Activated effector memory CD4-positive, alpha-beta T cell treated with Interleukin-2 at 50 U/mL for 16 hours (primary cell): ENCODE measurements around the gene CACHD1.
"Not testable (repeated sequence)": the region's sequence is repeated elsewhere in the genome, so short reads cannot be mapped to it uniquely, and the experiment has no call there.

Experiments
- DNase-seq: peaks from one replicate; pipeline ENCODE4 v3.0.0-alpha.2; 2020

The CACHD1 gene

GRCh38 chr1:64599242-64599641, 129.3 kb downstream of the CACHD1 start:
- DNase-seq = no peak

- DNase-seq = no peak
Observed at GRCh38 chr1:64601207-64601606, 131.3 kb downstream of the CACHD1 start.

- no peak for DNase-seq
Observed at GRCh38 chr1:64608005-64608650, 138.2 kb downstream of the CACHD1 start.

GRCh38 chr1:64608651-64609048, 138.7 kb downstream of the CACHD1 start:
- DNase-seq = no peak

- DNase-seq = not testable (repeated sequence)
Observed at GRCh38 chr1:64610950-64611349, 141.0 kb downstream of the CACHD1 start.

GRCh38 chr1:64616039-64616438, 146.1 kb downstream of the CACHD1 start:
- DNase-seq = no peak

GRCh38 chr1:64623750-64624191, 153.8 kb downstream of the CACHD1 start:
- no peak for DNase-seq

GRCh38 chr1:64624218-64624713, 154.3 kb downstream of the CACHD1 start:
- DNase-seq = no peak

- no peak for DNase-seq
Observed at GRCh38 chr1:64624808-64625207, 154.9 kb downstream of the CACHD1 start.

- no peak for DNase-seq
Observed at GRCh38 chr1:64630611-64631010, 160.7 kb downstream of the CACHD1 start.

GRCh38 chr1:64631346-64632034, 161.6 kb downstream of the CACHD1 start:
- no peak for DNase-seq

- no peak for DNase-seq
Observed at GRCh38 chr1:64632936-64633335, 163.0 kb downstream of the CACHD1 start.

- no peak for DNase-seq
Observed at GRCh38 chr1:64645735-64646134, 175.8 kb downstream of the CACHD1 start.

GRCh38 chr1:64650411-64650810, 180.5 kb downstream of the CACHD1 start:
- no peak for DNase-seq

- DNase-seq = no peak
Observed at GRCh38 chr1:64651841-64652240, 181.9 kb downstream of the CACHD1 start.

- no peak for DNase-seq
Observed at GRCh38 chr1:64653466-64653865, 183.5 kb downstream of the CACHD1 start.

GRCh38 chr1:64654519-64655341, 184.8 kb downstream of the CACHD1 start:
- DNase-seq = no peak

- DNase-seq = no peak
Observed at GRCh38 chr1:64655861-64656260, 185.9 kb downstream of the CACHD1 start.

GRCh38 chr1:64659478-64660138, 189.7 kb downstream of the CACHD1 start:
- DNase-seq = no peak

- DNase-seq = no peak
Observed at GRCh38 chr1:64663668-64664067, 193.7 kb downstream of the CACHD1 start.

- no peak for DNase-seq
Observed at GRCh38 chr1:64664299-64664698, 194.4 kb downstream of the CACHD1 start.

GRCh38 chr1:64669098-64669675, 199.3 kb downstream of the CACHD1 start:
- no peak for DNase-seq
